Transverse colon (tissue), 4 donors: ENCODE results near the gene STARD7. TPM values are rescaled to one million over a fixed set of nuclear protein-coding genes. Genes with fewer than 3 reads are reported as not detected.

ENCODE experiments used
- DNase-seq: peaks from one replicate; pipeline ENCODE4 v3.0.0-alpha.2; 2019
- H3K27ac ChIP-seq, 4 donors: fragments of 200-600 bp; sonication (generic); 2 replicates each; pipeline ENCODE4 v1.5.1; 2016 to 2018; ENCODE audit warnings: inconsistent platforms in 4 of 4
- H3K27me3 ChIP-seq: fragments of 200-600 bp; sonication (generic); 2 replicates; pipeline ENCODE4 v1.5.1; 2017; ENCODE audit warnings: inconsistent platforms
- H3K36me3 ChIP-seq, 4 donors: fragments of 200-600 bp; sonication (generic); 2 replicates each; pipeline ENCODE4 v1.5.1; 2017 to 2019; ENCODE audit warnings: inconsistent platforms in 4 of 4
- H3K4me1 ChIP-seq, 4 donors: fragments of 200-600 bp; sonication (generic); 2 replicates each; pipeline ENCODE4 v1.5.1; 2017 to 2020; ENCODE audit warnings: inconsistent platforms in 4 of 4
- H3K4me3 ChIP-seq, 4 donors: fragments of 200-600 bp; sonication (generic); 1 replicate in 1 of 4; 2 replicates in 3 of 4; pipeline versions ENCODE4 v1.5.1 to v1.6.1; 2017 to 2019; ENCODE audit warnings: inconsistent platforms in 4 of 4
- H3K9me3 ChIP-seq, 2 donors: fragments of 200-600 bp; sonication (generic); 2 replicates each; pipeline ENCODE4 v1.5.1; 2017 to 2019; ENCODE audit warnings: inconsistent platforms in 2 of 2
- EP300 ChIP-seq: sonication (generic); formaldehyde crosslinking; IDR thresholded peaks from one replicate; pipeline ENCODE4 v1.6.1; 2017; ENCODE audit warnings: antibody characterized with exemption, low read depth
- POLR2A ChIP-seq: fragments of 450-650 bp; IDR thresholded peaks from one replicate; pipeline ENCODE4 v1.6.1; 2016; ENCODE audit warnings: antibody characterized with exemption, mild to moderate bottlenecking, moderate library complexity
- POLR2AphosphoS5 ChIP-seq, 3 donors: sonication (generic); formaldehyde crosslinking; IDR thresholded peaks; one replicate each; pipeline ENCODE4 v1.6.1; 2016; ENCODE audit warnings: antibody characterized with exemption in 3 of 3
- WGBS, 2 donors: methylation state at CpG; one replicate each; pipeline ENCODE4 v1.1.5; 2018; ENCODE audit warnings: low coverage in 1 of 2; 5-methylcytosine and 5-hydroxymethylcytosine counted together
- in situ Hi-C, 4 donors: fragments of 200-750 bp; cut with MboI; loops; one replicate each; pipeline versions ENCODE4 v1.15.0 to v1.15.1; 2017; ENCODE audit warnings: low sequenced_read_pairs in 3 of 4, low pct_ligation_motif_present in 1 of 4, low pct_unique_long_range_greater_than_20kb in 1 of 4
- intact Hi-C: fragments of 100-400 bp; cut with DNase I; formaldehyde crosslinking; loops from one replicate; pipeline ENCODE4 v1.15.1; 2023; ENCODE audit warnings: low total_unique reads
- total RNA-seq, 4 donors: library from RNA; depleted of rRNA; stranded (reverse); fragments of >200 nt; gene quantifications; one replicate each; pipeline ENCODE4 v1.1.0, GENCODE V29; 2016
- TF ChIP-seq, protein P1 (sequence below), 5 experiments: fragments of 200-600 bp in 3 of 5; fragments of 450-650 bp in 2 of 5; sonication (generic) in 3 of 5; IDR thresholded peaks; 1 replicate in 2 of 5; 2 replicates in 3 of 5; pipeline ENCODE4 v1.5.1; 2016 to 2017; ENCODE audit warnings: antibody characterized with exemption in 5 of 5, inconsistent platforms in 3 of 5, mild to moderate bottlenecking in 2 of 5, moderate library complexity in 1 of 5

The STARD7 gene
- total RNA-seq, 4 donors from 2014 or later = 74.1 to 155 (median 139) TPM

DNA sequence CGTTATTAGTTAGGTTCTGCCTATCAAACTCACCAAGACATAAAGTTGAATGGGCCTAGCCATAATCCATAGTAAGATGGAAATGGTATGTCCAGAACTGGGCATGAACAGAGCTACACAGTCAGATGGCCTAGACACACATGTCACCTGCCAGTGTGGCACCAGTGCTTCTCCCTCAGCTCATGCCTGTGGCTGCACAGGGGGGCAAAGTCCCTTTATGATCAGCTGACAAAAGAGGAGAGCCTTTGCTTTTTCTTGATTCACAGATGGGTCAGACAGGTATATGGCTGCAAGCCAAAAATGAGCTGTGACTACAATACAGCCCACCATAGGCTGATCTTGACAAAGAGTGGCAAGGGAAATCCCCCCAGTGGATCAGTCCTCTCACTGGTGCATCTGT lies 28.3 kb upstream of the STARD7 start:
- intact Hi-C loops = no loop called here

DNA sequence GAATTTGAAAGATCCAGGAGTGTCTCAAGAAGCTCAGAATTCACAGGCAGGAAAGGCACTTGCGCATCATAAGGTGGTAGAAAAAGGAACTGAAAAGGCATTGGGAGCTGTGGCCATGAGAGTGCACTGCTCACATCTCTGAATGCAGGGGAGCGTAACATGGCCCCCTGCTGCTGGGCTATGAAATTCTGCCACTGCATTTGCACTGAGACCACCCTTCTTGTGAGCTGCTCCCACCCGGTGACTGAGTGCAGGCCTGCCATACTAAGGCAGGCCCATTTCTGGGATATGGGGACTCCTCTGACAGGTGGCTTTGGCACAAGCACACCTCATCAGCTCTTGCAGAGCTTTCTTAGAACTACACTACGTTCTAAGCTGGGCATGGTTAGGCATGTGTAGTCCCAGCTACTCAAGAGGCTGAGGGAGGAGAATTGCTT lies 25.3 kb upstream of the STARD7 start:
- WGBS, 2 donors = 75 to 100% methylated on average over 1 to 4 of the region's 4 CpGs
- intact Hi-C loops = no loop called here

More for the DNA sequence above, 28.3 kb upstream of the STARD7 start:
- no peak for TF ChIP-seq EP300
- no peak for TF ChIP-seq POLR2AphosphoS5 (IDR thresholded peaks at IDR 0.05)
- no peak for TF ChIP-seq POLR2A
- TF ChIP-seq, protein P1, sequence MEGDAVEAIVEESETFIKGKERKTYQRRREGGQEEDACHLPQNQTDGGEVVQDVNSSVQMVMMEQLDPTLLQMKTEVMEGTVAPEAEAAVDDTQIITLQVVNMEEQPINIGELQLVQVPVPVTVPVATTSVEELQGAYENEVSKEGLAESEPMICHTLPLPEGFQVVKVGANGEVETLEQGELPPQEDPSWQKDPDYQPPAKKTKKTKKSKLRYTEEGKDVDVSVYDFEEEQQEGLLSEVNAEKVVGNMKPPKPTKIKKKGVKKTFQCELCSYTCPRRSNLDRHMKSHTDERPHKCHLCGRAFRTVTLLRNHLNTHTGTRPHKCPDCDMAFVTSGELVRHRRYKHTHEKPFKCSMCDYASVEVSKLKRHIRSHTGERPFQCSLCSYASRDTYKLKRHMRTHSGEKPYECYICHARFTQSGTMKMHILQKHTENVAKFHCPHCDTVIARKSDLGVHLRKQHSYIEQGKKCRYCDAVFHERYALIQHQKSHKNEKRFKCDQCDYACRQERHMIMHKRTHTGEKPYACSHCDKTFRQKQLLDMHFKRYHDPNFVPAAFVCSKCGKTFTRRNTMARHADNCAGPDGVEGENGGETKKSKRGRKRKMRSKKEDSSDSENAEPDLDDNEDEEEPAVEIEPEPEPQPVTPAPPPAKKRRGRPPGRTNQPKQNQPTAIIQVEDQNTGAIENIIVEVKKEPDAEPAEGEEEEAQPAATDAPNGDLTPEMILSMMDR (IDR thresholded peaks at IDR 0.05) = no peak
- no peaks in the 10 kb centered on the region for H3K27me3 ChIP-seq
- H3K36me3 ChIP-seq = no peaks in the 10 kb centered on the region
- H3K4me3 ChIP-seq = no peak overlapping the region
- no peak overlapping the region for H3K27ac ChIP-seq
- H3K9me3 ChIP-seq = no peaks in the 10 kb centered on the region
- H3K4me1 ChIP-seq = peaks cover 0 to under 1% (median 0%) of the 10 kb centered on the region in 4 donors
- no peak for DNase-seq
- WGBS, 2 donors = 100% methylated on average over 1 of the region's 1 CpG; no CpG with 5 or more reads in 1 of the 2 donors
- in situ Hi-C loops = no loop called here

DNA sequence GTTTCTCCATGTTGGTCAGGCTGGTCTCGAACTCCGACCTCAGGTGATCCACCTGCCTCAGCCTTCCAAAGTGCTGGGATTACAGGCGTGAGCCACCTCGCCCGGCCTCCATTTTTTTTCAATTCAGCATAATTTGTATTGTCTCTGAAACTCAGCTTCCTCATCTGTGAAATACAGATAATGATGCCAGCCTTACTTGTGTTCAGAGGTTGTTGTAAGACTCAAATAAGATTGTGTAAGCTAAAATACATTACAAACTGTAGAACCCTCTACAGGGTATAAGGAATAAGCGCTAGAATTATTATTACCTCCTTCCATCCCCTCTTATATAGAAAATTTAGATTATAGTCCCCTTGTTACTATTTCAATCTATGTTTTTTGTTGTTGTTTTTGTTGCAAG lies 24.8 kb upstream of the STARD7 start:
- Histone ChIP-seq H3K9me3 (no peaks in the 10 kb centered on the region), H3K27ac (no peak overlapping the region), H3K27me3 (no peaks in the 10 kb centered on the region), H3K4me1 (no peaks in the 10 kb centered on the region), H3K36me3 (no peaks in the 10 kb centered on the region), H3K4me3 (no peak overlapping the region)
- no peak for DNase-seq
- intact Hi-C loops (no loop called here), in situ Hi-C loops (no loop called here)
- no peak for TF ChIP-seq POLR2AphosphoS5 (IDR thresholded peaks at IDR 0.05)
- no peak for TF ChIP-seq POLR2A
- TF ChIP-seq, protein P1 (IDR thresholded peaks at IDR 0.05) = no peak
- no peak for TF ChIP-seq EP300
- WGBS, 2 donors = 92 to 93% methylated on average over 1 to 6 of the region's 6 CpGs

More for the DNA sequence above, 25.3 kb upstream of the STARD7 start:
- Histone ChIP-seq H3K9me3 (no peaks in the 10 kb centered on the region), H3K4me1 (no peaks in the 10 kb centered on the region), H3K27ac (no peak overlapping the region), H3K27me3 (no peaks in the 10 kb centered on the region), H3K4me3 (no peak overlapping the region), H3K36me3 (no peaks in the 10 kb centered on the region)
- TF ChIP-seq EP300 (no peak), POLR2AphosphoS5 (IDR thresholded peaks at IDR 0.05) (no peak), POLR2A (no peak)
- TF ChIP-seq, protein P1 (IDR thresholded peaks at IDR 0.05) = no peak
- no peak for DNase-seq
- in situ Hi-C loops = no loop called here

DNA sequence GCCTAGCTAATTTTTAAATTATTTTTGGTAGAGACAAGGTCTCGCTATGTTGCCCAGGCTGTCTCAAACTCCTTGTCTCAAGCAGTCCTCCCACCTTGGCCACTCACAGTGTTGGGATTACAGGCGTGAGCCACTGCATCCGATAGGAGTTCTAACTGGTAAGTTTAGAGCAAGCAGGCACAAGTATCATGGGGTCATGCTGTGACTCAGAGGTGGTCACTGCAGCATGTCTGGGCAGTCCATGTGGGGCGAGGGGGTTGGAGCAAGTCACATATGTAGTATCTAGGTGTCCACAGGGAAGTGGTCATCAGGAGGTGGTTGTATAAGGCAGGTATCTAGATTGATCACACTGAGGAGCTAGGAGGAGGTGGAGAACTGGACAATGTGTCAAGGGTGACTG lies 22.7 kb upstream of the STARD7 start:
- Histone ChIP-seq H3K36me3 (no peaks in the 10 kb centered on the region), H3K4me1 (no peaks in the 10 kb centered on the region), H3K9me3 (no peaks in the 10 kb centered on the region), H3K27ac (no peak overlapping the region), H3K4me3 (no peak overlapping the region), H3K27me3 (no peaks in the 10 kb centered on the region)
- WGBS, 2 donors = 60 to 97% methylated on average over 1 to 4 of the region's 4 CpGs
- DNase-seq = no peak
- no peak for TF ChIP-seq POLR2AphosphoS5 (IDR thresholded peaks at IDR 0.05)
- TF ChIP-seq, protein P1 (IDR thresholded peaks at IDR 0.05) = no peak
- TF ChIP-seq EP300 = no peak
- no peak for TF ChIP-seq POLR2A
- in situ Hi-C loops = no loop called here
- intact Hi-C loops = no loop called here
